Activated CD4-positive, alpha-beta T cell treated with anti-CD3 and anti-CD28 coated beads, Interleukin-2, amount 50 U/mL, for 24 hours (primary cell): Measurements from ENCODE around the gene POLR3GL.

Experiments used
- DNase-seq, 2 donors: peaks; one replicate each; pipeline ENCODE4 v3.0.0-alpha.2; 2020; ENCODE audit warnings: low read depth in 1 of 2, low spot score in 1 of 2

POLR3GL gene

GRCh38 chr1:145974721-145975120, 10.2 kb downstream of the POLR3GL start:
- DNase-seq = no peak

- no peak for DNase-seq
Measured at GRCh38 chr1:145975216-145975615, 10.7 kb downstream of the POLR3GL start.

GRCh38 chr1:145977016-145977415, 12.5 kb downstream of the POLR3GL start:
- DNase-seq = no peak

GRCh38 chr1:145977486-145978470, 13.3 kb downstream of the POLR3GL start:
- DNase-seq = peak; percentile 30 to 66

GRCh38 chr1:145978471-145978853, 14.0 kb downstream of the POLR3GL start:
- DNase-seq = no peak

GRCh38 chr1:145978854-145979745, 14.6 kb downstream of the POLR3GL start:
- DNase-seq = peak; percentile 45 to 84

GRCh38 chr1:145979746-145980456, 15.4 kb downstream of the POLR3GL start:
- DNase-seq = no peak

GRCh38 chr1:145980457-145980994, 16.0 kb downstream of the POLR3GL start:
- no peak for DNase-seq

GRCh38 chr1:145982010-145982723, 17.7 kb downstream of the POLR3GL start:
- DNase-seq = no peak

GRCh38 chr1:145983206-145983675, 18.8 kb downstream of the POLR3GL start:
- no peak for DNase-seq

- DNase-seq = no peak
Measured at GRCh38 chr1:145983960-145984830, 19.7 kb downstream of the POLR3GL start.

GRCh38 chr1:145985129-145985501, 20.6 kb downstream of the POLR3GL start:
- no peak for DNase-seq

GRCh38 chr1:145985502-145986439, 21.3 kb downstream of the POLR3GL start:
- no peak for DNase-seq

- no peak for DNase-seq
Measured at GRCh38 chr1:145986551-145986950, 22.1 kb downstream of the POLR3GL start.

GRCh38 chr1:145987926-145988325, 23.4 kb downstream of the POLR3GL start:
- no peak for DNase-seq

GRCh38 chr1:145988773-145989172, 24.3 kb downstream of the POLR3GL start:
- DNase-seq = no peak

- no peak for DNase-seq
Measured at GRCh38 chr1:145990249-145990855, 25.9 kb downstream of the POLR3GL start.
